LNCAP (cell line): ENCODE measurements around the gene ZNF536.

Source experiments
- CTCF ChIP-seq: fragments of 450-650 bp; IDR thresholded peaks from 2 replicates; pipeline ENCODE4 v1.5.1; 2017; ENCODE audit warnings: mild to moderate bottlenecking

The ZNF536 gene

GRCh38 chr19:30371960-30372824, at the start of gene ZNF536:
Gene ZNF536, plus strand, starts transcription at chr19:30372384. Its CDS starts 71,179 bp downstream, at chr19:30443563.
- TF ChIP-seq CTCF, result no peak

- no peak for TF ChIP-seq CTCF
Measured at GRCh38 chr19:30322641-30323320, 49.4 kb upstream of the ZNF536 start.

GRCh38 chr19:30323904-30324303, 48.3 kb upstream of the ZNF536 start:
- no peak for TF ChIP-seq CTCF

GRCh38 chr19:30324982-30325381, 47.2 kb upstream of the ZNF536 start:
- no peak for TF ChIP-seq CTCF

- TF ChIP-seq CTCF, result no peak
Measured at GRCh38 chr19:30325676-30326392, 46.4 kb upstream of the ZNF536 start.

- TF ChIP-seq CTCF, result no peak
Measured at GRCh38 chr19:30326393-30326710, 45.8 kb upstream of the ZNF536 start.

GRCh38 chr19:30327331-30327730, 44.9 kb upstream of the ZNF536 start:
- no peak for TF ChIP-seq CTCF
